GM21619 (cell line): ENCODE data around the gene GPD1.
"Not testable (repeated sequence)": the region's sequence is repeated elsewhere in the genome, so short reads cannot be mapped to it uniquely, and the experiment has no call there.

ENCODE experiments used
- ATAC-seq: cut with Tn5 transposase; IDR thresholded peaks from one replicate; pipeline ENCODE4 v1.9.1; 2021; ENCODE audit not compliant: unreplicated experiment

GPD1 gene

GRCh38 chr12:50120521-50120920, 16.7 kb downstream of the GPD1 start:
- no peak for ATAC-seq

- ATAC-seq = no peak
Observed at GRCh38 chr12:50120953-50121352, 17.1 kb downstream of the GPD1 start.

DNA sequence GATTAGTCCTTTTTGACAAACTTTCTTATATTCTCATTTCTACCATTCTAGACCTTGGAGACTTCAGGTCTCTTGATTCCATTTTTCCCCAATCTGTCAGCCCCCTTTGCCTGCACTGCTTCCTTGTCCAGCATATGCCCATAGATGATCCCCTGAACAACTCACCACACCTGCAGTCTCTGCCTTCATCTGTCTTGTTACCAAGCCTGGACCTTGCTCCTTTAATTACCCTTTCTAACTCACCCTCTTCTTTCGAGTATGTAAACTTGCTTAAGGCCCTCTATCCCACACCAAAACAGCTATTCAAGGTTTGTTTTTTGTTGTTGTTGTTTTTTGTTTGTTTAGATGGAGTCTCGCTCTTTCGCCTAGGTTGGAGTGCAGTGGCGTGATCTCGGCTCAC, 17.8 kb downstream of the GPD1 start:
- no peak for ATAC-seq

DNA sequence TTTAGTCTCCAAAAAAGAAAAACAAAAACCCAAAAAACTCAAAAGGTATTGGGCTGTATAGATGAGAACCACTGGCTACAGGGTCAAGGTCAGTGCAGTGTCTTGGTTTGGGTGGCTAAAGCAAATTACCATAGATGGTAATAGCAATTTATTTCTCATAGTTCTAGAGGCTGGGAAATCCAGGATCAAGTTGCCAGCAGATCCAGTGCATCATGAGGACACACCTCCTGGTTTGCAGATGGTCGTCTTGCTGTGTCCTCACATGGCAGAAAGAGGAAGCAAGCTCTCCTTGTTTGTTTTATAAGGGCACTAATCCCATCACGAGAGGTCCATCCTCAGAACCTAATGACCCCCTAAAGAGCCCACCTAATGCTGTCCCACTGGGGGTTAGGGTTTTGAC, 19.4 kb downstream of the GPD1 start:
- ATAC-seq = no peak

DNA sequence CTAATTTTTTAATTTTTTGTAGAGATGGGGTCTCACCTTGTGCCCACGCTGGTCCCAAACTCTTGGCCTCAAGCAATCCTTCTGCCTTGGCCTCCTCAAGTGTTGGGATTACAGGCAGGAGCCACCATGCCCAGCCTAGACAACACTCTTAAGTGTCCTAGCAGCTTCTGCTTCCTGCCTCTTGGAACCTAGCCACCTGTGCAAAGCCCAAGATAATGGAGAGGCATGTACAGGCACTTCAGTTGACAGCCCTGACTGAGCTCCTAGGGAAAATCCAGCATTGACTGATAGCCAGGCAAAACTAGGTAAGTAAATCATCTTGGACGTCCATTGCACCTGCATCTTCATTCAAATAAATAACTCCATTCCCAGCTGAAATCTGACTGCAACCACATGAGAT, 23.7 kb downstream of the GPD1 start:
- no peak for ATAC-seq

- ATAC-seq = no peak
Observed at GRCh38 chr12:50129290-50129689, 25.5 kb downstream of the GPD1 start.

- no peak for ATAC-seq
Observed at GRCh38 chr12:50132505-50133135, 28.8 kb downstream of the GPD1 start.

DNA sequence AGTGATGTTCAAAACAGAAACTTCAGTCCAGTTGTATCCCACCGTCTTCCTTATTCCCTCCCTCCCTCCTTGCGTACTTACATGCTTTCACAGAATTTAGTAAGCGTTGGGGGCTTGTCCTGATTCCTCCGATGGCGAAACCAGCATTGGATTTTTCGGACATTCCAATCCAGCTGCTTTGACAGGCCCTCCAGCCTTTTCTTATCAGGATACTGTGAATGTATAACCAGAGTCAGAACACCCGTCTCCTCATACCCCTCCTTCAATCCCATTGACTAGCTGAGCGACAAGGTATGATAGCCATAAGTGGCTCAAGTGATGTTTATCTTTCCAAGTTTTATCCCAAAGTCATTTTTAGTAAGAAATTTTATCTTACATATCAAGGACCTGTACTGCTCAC, 39.2 kb downstream of the GPD1 start:
- ATAC-seq = no peak

DNA sequence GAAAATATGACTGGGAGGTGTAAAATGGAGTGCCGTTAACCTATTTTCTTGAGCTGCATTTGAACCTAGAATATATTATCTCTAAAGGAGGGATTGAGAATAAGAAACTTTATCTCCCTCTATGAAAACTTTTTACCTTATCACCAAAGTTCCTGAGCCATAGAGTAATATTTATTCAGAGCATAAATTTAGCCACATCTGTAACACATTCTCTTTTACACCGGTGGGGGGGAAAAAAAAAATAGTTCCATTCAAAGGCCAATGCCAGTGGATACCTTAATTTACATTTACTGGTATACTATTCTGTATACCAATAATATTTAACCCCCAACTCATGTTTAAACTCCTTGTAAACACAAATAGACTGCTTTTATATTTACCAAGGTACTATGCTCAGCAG, 41.6 kb downstream of the GPD1 start:
- ATAC-seq = no peak

GRCh38 chr12:50147281-50147680, 43.5 kb downstream of the GPD1 start:
- ATAC-seq = no peak

GRCh38 chr12:50148011-50148410, 44.2 kb downstream of the GPD1 start:
- ATAC-seq = not testable (repeated sequence)

DNA sequence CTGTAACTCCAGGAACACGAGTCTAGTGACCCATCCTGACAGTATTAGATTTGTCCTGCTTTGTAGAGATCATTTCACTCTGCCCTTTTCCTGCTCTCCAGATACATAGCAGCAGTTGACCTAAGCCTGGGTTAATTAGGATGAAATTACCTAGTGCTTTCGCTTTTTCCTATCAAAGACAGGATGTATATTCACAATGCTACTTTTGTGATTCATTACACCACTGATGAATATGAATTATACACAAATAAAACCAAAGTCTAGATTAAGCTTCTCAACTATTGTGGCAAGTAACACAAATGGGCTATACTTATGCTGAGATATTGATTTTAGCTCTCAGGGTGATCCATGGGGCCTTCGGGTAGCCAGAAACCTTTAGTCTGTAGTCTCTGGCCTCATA, 45.5 kb downstream of the GPD1 start:
- no peak for ATAC-seq

- no peak for ATAC-seq
Observed at GRCh38 chr12:50151047-50151687, 47.4 kb downstream of the GPD1 start.

DNA sequence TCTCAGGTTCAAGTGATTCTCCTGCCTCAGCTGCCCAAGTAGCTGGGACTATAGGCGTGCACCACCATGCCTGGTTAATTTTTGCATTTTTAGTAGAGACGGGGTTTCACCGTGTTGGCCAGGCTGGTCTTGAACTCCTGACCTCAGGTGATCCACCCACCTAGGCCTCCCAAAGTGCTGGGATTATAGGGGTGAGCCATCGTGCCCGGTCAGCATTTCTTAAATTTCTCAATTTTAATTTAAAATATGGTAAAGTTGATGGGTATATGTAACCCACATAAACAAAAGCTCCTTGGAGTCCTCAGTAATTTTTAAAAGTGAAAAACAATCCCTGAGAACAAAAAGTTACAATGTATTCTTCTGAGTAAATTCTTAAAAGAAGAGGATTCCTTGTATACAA, 51.1 kb downstream of the GPD1 start:
- not testable (repeated sequence) for ATAC-seq

- no peak for ATAC-seq
Observed at GRCh38 chr12:50156641-50157040, 52.8 kb downstream of the GPD1 start.

DNA sequence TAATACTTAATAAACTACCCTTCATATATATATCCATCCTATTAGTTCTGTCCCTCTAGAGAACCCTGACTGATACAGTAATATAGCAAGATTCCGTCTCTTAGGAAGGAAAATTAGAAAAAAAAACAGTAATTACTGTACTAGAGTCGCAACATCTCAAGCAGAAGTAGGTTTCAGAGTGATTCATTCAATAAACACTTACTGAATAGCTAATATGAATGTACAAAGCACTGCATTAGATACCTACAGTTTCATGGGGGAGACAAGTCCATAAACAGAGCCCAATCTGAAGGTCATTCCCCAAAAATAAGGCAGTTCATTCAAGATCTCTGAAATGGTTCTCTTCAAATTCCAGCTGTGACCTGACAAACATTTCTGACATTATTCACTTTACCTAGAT, 53.5 kb downstream of the GPD1 start:
- ATAC-seq = no peak

GRCh38 chr12:50160643-50161042, 56.8 kb downstream of the GPD1 start:
- no peak for ATAC-seq
